WI38 (cell line): ENCODE results near the gene SHISA6.

ENCODE experiments used
- H3K4me3 ChIP-seq: 2 replicates; pipeline ENCODE4 v1.5.1; 2011; ENCODE audit warnings: low read depth, mild to moderate bottlenecking, control low read depth, low read length
- CTCF ChIP-seq: IDR thresholded peaks from 2 replicates; pipeline ENCODE4 v1.5.1; 2012; ENCODE audit warnings: low read depth, mild to moderate bottlenecking, control low read depth, low read length

SHISA6 gene

GRCh38 chr17:11242411-11242810 is 1.4 kb downstream of the SHISA6 start:
- TF ChIP-seq CTCF = no peak
- no peak overlapping the region for H3K4me3 ChIP-seq

GRCh38 chr17:11244776-11245175 is 3.8 kb downstream of the SHISA6 start:
- no peak for TF ChIP-seq CTCF
- no peak overlapping the region for H3K4me3 ChIP-seq

GRCh38 chr17:11245187-11245586 is 4.2 kb downstream of the SHISA6 start:
- no peak for TF ChIP-seq CTCF
- H3K4me3 ChIP-seq = no peak overlapping the region

- H3K4me3 ChIP-seq = no peak overlapping the region
- no peak for TF ChIP-seq CTCF
These were observed 4.8 kb downstream of the SHISA6 start for GRCh38 chr17:11245791-11246190.

GRCh38 chr17:11250161-11250560 is 9.1 kb downstream of the SHISA6 start:
- no peak overlapping the region for H3K4me3 ChIP-seq
- no peak for TF ChIP-seq CTCF

GRCh38 chr17:11251561-11252107 is 10.6 kb downstream of the SHISA6 start:
- no peak overlapping the region for H3K4me3 ChIP-seq

GRCh38 chr17:11252146-11252545 is 11.1 kb downstream of the SHISA6 start:
- no peak for TF ChIP-seq CTCF
- no peak overlapping the region for H3K4me3 ChIP-seq

More at GRCh38 chr17:11251561-11252107, 10.6 kb downstream of the SHISA6 start:
- TF ChIP-seq CTCF = no peak
